Uterus (tissue), 2 donors: ENCODE results near the gene SS18.
"Not testable (repeated sequence)": the region's sequence is repeated elsewhere in the genome, so short reads cannot be mapped to it uniquely, and the experiment has no call there.

Experiments
- POLR2A ChIP-seq, 2 donors: fragments of 450-650 bp; IDR thresholded peaks; one replicate each; pipeline ENCODE4 v1.6.1; 2016; ENCODE audit warnings: antibody characterized with exemption in 2 of 2, mild to moderate bottlenecking in 1 of 2, moderate library complexity in 1 of 2
- TF ChIP-seq, protein P1 (sequence below), 4 experiments: fragments of 200-600 bp in 2 of 4; fragments of 450-650 bp in 2 of 4; sonication (generic) in 2 of 4; IDR thresholded peaks; one replicate each; pipeline ENCODE4 v1.5.1; 2016 to 2019; ENCODE audit warnings: antibody characterized with exemption in 4 of 4, mild to moderate bottlenecking in 2 of 4, moderate library complexity in 1 of 4

DNA sequence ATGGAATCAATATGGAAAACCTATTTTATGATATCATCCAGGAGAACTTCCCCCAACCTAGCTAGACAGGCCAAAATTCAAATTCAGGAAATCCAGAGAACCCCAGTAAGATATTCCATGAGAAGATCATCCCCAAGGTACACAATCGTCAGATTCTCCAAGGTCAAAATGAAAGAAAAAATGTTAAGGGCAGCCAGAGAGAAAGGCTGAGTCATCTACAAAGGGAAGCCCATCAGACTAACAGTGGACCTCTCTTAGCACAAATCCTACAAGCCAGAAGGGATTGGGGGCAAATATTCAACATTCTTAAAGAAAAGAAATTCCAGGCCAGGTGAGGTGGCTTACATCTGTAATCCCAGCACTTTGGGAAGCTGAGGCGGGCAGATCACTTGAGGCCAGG, 31.6 kb upstream of the SS18 start:
- TF ChIP-seq, protein P1, sequence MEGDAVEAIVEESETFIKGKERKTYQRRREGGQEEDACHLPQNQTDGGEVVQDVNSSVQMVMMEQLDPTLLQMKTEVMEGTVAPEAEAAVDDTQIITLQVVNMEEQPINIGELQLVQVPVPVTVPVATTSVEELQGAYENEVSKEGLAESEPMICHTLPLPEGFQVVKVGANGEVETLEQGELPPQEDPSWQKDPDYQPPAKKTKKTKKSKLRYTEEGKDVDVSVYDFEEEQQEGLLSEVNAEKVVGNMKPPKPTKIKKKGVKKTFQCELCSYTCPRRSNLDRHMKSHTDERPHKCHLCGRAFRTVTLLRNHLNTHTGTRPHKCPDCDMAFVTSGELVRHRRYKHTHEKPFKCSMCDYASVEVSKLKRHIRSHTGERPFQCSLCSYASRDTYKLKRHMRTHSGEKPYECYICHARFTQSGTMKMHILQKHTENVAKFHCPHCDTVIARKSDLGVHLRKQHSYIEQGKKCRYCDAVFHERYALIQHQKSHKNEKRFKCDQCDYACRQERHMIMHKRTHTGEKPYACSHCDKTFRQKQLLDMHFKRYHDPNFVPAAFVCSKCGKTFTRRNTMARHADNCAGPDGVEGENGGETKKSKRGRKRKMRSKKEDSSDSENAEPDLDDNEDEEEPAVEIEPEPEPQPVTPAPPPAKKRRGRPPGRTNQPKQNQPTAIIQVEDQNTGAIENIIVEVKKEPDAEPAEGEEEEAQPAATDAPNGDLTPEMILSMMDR (IDR thresholded peaks at IDR 0.05) = not testable (repeated sequence)
- TF ChIP-seq POLR2A (IDR thresholded peaks at IDR 0.05) = not testable (repeated sequence)
